Measurements from ENCODE around the gene ADNP2. TPM values are rescaled to one million over a fixed set of nuclear protein-coding genes. Genes with fewer than 3 reads are reported as not detected.
A peak's percentile ranks its signal among the peaks of the same experiment; 100 is the strongest.

Gene ADNP2
- total RNA-seq, 4 donors from 2014 or later, result 6.2 to 24.0 (median 14.7) TPM

DNA sequence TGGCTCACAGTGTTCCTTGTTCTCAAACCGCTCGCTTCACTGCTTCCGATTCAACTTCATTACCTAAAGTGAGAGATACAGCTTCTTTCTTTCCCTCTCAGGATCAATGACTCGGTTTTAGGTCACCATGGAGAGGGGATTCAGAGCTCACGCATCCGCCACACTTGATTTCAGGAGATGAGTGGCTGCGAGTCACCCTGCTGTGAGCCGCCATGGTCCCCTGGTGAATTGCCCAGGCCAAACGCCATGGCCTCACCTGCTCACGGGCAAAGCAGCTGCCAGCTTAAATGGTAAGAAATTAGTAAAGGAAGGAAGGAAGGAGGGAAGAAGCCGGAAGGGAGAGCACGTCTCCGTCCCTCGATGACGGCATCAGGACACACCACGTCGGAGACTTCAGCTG is 60.5 kb downstream of the ADNP2 start:
- Histone ChIP-seq H3K27me3 (no peaks in the 10 kb centered on the region), H3K27ac (no peak overlapping the region), H3K36me3 (no peaks in the 10 kb centered on the region), H3K4me1 (no peaks in the 10 kb centered on the region), H3K9me3 (no peaks in the 10 kb centered on the region), H3K4me3 (no peak overlapping the region)
- intact Hi-C loops (cut with DNase I; ENCODE audit: low total_unique reads), result no loop called here
- no peak for TF ChIP-seq POLR2A (IDR thresholded peaks at IDR 0.05)
- TF ChIP-seq, protein P1, sequence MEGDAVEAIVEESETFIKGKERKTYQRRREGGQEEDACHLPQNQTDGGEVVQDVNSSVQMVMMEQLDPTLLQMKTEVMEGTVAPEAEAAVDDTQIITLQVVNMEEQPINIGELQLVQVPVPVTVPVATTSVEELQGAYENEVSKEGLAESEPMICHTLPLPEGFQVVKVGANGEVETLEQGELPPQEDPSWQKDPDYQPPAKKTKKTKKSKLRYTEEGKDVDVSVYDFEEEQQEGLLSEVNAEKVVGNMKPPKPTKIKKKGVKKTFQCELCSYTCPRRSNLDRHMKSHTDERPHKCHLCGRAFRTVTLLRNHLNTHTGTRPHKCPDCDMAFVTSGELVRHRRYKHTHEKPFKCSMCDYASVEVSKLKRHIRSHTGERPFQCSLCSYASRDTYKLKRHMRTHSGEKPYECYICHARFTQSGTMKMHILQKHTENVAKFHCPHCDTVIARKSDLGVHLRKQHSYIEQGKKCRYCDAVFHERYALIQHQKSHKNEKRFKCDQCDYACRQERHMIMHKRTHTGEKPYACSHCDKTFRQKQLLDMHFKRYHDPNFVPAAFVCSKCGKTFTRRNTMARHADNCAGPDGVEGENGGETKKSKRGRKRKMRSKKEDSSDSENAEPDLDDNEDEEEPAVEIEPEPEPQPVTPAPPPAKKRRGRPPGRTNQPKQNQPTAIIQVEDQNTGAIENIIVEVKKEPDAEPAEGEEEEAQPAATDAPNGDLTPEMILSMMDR (IDR thresholded peaks at IDR 0.05), result no peak
- DNase-seq, result no peak

DNA sequence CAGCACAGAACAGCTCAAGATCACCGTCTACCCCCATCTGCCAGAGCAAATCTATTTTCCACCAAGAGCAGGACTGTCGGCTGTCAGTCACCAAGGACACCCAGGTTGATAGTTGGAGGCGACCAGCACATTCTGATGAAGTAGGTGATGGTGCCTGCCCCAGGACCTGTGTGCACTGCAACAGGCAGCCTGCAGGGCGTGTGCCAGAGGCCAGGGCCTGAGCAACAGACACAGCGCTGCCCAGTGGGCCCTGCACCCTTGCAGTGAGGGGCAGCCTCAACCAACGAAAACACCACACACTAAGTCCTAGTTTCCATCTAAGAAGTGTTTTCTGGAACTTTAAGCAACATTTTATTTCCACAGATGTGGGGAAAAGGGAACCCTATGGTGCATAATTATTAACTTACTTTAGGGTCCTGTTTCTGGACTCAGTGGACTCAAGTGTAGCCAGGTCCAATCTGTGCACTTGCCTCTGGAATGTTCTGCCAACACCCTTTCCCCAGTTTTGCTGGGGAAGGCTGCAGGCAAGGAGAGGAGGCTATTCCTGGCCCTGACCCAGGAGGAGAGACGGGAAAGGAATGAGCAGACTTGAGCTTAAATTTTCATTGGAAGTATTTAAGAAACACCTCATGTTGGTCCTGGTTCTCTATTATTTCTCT is 61.5 kb downstream of the ADNP2 start:
- Histone ChIP-seq H3K4me1 (no peaks in the 10 kb centered on the region), H3K36me3 (no peaks in the 10 kb centered on the region), H3K27me3 (no peaks in the 10 kb centered on the region), H3K4me3 (peak overlapping the region in 1 of 2 donors; percentile 27), H3K27ac (peak overlapping the region in 1 of 2 donors; percentile 65), H3K9me3 (no peaks in the 10 kb centered on the region)
- TF ChIP-seq, protein P1 (IDR thresholded peaks at IDR 0.05), result no peak
- no peak for TF ChIP-seq POLR2A (IDR thresholded peaks at IDR 0.05)
- intact Hi-C loops (cut with DNase I; ENCODE audit: low total_unique reads), result no loop called here
- DNase-seq, result no peak

DNA sequence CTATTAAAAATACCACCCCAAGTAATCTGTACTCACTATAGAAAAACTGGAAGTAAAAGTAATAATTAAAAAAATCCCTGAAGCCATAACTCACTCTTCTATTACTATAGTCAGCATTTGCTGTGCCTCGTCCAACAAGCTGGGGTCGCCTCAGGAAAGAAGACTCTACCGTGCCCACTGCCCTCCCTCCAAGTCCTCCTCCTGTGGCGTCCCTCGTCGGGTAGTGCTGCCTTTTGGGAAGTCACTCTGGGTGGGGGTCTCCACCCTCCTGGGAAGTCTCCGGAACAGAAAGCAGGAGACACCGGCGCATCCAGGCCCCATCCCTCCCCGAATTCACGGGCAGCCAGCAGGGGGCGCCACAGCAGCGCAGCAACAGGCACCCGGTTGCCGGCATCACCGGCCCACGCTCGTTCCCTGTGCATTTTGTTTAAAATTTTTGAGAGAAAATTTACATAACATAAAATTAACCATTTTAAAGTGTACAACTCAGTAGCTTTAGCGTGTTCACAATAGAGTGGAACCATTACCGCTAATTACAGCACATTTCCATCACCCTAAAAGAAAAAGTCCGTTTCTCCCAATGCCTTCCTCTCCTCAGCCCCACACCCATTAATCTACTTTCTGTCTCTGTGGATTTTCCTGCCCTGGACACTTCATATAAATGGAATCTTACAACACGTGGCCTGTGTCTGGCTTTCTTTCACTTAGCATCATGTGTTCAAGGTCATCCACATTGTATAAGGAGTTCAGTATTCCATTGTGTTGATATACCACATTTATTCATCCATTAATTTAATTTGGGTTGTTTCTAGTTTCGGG is 62.2 kb downstream of the ADNP2 start:
- Histone ChIP-seq H3K9me3 (no peaks in the 10 kb centered on the region), H3K27me3 (no peaks in the 10 kb centered on the region)

DNA sequence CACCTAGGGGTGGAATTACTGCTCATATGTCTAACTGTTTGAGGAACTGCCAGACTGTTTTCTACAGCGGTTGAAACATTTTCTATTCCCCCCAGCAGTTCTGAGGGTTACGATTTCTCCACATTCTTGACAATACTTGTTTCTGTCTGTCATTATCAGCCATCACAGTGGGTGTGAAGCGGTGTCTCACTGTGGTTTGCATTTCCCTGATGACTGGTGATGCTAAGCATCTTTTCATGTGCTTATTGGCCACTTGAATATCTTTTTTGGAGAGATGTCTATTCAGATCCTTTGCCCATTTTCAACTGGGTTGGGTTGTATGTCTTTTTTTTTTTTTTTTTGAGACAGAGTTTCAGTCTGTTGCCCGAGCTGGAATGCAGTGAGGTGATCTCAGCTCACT is 63.0 kb downstream of the ADNP2 start:
- Histone ChIP-seq H3K9me3 (no peaks in the 10 kb centered on the region), H3K27me3 (no peaks in the 10 kb centered on the region), H3K4me1 (no peaks in the 10 kb centered on the region), H3K27ac (peak overlapping the region in 1 of 2 donors; percentile 65), H3K36me3 (no peaks in the 10 kb centered on the region), H3K4me3 (no peak overlapping the region)
- TF ChIP-seq POLR2A (IDR thresholded peaks at IDR 0.05), result no peak
- TF ChIP-seq, protein P1 (IDR thresholded peaks at IDR 0.05), result no peak
- no peak for DNase-seq
- intact Hi-C loops (cut with DNase I; ENCODE audit: low total_unique reads), result no loop called here

More for the DNA sequence above, 62.2 kb downstream of the ADNP2 start:
- Histone ChIP-seq H3K4me1 (no peaks in the 10 kb centered on the region), H3K36me3 (no peaks in the 10 kb centered on the region), H3K4me3 (peak overlapping the region; percentile 13 to 27), H3K27ac (peak overlapping the region; percentile 26 to 65)
- intact Hi-C loops (cut with DNase I; ENCODE audit: low total_unique reads), result no loop called here
- peak; percentile 55 to 70 for DNase-seq
- no peak for TF ChIP-seq POLR2A (IDR thresholded peaks at IDR 0.05)
- TF ChIP-seq, protein P1 (IDR thresholded peaks at IDR 0.05), result peak; percentile 64 to 70 (median 68)

DNA sequence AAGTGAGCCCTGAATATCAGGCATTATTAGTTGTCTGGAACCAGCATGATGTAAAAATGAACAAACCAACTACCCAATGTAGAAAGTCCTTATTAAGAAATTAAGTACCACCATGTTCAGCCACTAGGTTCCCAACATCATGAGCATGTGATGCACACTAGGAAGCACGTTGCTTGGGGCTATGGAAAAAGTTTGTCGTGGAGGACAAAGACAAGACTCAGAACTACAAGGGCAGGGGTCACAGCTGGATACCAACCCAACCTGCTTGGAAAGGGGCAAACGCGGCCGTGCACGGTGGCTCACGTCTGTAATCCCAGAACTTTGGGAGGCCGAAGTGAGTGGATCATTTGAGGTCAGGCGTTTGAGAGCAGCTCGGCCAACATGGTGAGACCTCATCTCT is 64.0 kb downstream of the ADNP2 start:
- H3K4me1 ChIP-seq, result peaks cover 0 to 4% of the 10 kb centered on the region in 2 donors
- no peak overlapping the region for H3K27ac ChIP-seq
- no peak for TF ChIP-seq POLR2A (IDR thresholded peaks at IDR 0.05)
- TF ChIP-seq, protein P1 (IDR thresholded peaks at IDR 0.05), result no peak
- H3K4me3 ChIP-seq, result no peak overlapping the region
- no peaks in the 10 kb centered on the region for H3K27me3 ChIP-seq
- H3K9me3 ChIP-seq, result no peaks in the 10 kb centered on the region
- intact Hi-C loops (cut with DNase I; ENCODE audit: low total_unique reads), result no loop called here
- no peaks in the 10 kb centered on the region for H3K36me3 ChIP-seq
- DNase-seq, result no peak
